ENCODE results near the gene CPT2.

CPT2 gene

GRCh38 chr1:53218201-53218600, 21.6 kb downstream of the CPT2 start:
- DNase-seq (ENCODE audit: low read depth in 2 of 2), result no peak

DNA sequence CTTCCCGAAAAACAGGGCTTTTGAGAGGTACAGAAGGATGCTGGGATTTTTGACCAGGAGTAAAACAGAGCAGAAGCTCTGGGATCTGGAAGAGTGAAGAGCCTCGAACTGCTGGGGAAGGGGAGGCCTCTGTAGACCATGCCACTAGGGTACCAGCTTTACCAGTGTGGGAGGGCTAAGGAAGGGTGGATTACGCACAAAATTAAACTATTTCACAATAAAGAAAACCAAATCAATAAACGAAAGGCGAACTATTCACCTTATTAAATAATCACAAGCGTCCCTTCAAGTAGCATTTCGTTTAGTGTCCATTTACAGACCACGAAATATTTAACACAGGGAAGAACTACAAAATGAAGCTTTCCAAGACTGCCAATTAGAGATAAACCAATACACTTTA, 23.1 kb downstream of the CPT2 start:
- no peak for DNase-seq (ENCODE audit: low read depth in 2 of 2)

GRCh38 chr1:53220171-53220961, 23.7 kb downstream of the CPT2 start, which contains the start of gene CZIB:
Gene CZIB, minus strand, starts transcription at chr1:53220634. Its CDS starts 59 bp downstream, at chr1:53220575.
- DNase-seq (ENCODE audit: low read depth in 2 of 2), result peak; percentile 94 to 96

- no peak for DNase-seq (ENCODE audit: low read depth in 2 of 2)
Observed at GRCh38 chr1:53220962-53221286, 24.3 kb downstream of the CPT2 start.

DNA sequence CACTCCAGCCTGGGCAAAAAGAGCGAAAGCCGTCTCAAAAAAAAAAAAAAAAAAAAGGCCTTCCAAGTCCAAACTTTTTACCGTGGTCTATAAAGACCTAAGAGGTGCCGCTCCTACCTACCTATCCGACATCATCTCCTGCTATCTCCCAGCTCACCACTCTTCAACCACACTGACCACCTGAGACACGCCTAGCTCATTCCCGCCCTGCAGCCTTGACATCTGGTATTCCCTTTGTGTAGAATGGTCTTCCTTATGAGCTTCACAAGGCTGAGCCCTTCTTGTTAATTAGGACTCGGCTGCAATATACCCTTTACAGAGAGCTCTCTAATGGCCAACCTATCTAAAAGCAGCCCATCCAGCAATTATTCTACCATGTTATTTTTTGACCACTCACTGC, 41.0 kb downstream of the CPT2 start:
- no peak for DNase-seq (ENCODE audit: low read depth in 2 of 2)

DNA sequence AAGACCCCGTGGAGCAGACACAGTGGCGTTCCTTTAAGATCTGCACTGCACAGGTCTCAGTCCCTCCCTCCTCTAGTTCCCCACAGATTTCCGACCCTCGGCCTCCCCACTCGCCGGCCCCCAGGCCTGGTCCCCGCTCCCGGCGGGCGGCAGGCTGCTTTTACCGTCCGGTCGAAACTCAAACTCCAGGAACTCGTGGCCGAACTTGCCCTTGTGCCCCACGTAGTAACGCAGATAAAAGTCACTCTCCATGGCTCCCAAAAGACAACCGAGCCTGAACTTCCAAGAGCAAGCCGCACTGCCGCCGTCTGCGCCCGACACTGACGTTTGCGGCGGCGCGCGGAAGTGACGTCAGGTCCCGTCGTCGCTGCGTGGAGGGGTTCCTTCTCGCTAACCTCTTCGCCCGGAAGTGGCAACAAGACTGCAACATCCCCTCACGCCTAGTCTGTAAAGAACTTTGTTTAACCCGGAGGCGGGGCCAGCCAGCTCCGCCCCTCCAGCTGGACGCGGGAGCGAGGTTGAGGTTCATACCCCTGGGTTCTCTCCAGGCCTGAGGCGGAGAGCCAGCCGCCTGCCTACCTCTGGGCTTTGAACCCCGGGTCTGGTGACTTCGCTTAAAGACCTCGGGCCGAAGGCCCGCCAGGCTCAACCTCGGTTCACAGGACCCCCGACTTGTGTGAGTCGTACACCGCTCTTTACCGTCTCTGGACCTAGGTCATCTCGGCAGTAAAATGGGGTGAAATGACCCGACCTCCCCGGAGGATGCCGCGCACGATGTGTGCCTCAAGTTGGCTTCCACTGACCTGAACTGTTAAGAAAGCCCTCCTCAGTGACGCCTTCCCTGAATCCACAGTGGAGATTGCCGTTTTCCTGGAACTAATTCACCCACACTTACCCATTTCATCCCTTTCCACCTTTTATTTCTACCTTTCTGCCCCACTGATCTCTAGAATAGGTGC, 41.9 kb downstream of the CPT2 start, which contains the start of gene MAGOH:
MAGOH (minus strand) TSS at position 322 of the 959 bp plus-strand sequence; CDS start at position 252, 70 bp downstream.
- peak; percentile 91 to 95 for DNase-seq (ENCODE audit: low read depth in 2 of 2)

DNA sequence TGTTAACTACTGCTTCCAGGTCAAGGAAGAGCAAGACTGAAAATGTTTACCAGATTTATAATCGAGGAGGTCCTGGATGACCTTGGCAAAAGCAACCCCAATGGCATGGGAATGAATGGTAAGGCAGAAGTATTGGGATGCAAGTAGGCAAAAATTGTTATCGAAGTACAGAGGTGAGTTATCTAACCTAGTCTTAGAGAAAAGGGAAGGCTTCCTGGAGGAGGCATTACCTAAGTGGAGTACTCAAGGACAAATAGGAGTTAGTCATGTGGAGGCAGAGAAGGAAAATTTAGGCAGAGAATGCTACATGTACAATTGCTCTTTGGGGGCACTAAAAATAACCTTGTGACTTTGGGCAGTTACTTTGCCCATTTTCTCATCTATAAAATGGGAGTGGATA, 45.2 kb downstream of the CPT2 start:
- no peak for DNase-seq (ENCODE audit: low read depth in 2 of 2)

- no peak for DNase-seq (ENCODE audit: low read depth in 2 of 2)
Observed at GRCh38 chr1:53242381-53242780, 45.8 kb downstream of the CPT2 start.

- DNase-seq (ENCODE audit: low read depth in 2 of 2), result no peak
Observed at GRCh38 chr1:53244141-53244540, 47.5 kb downstream of the CPT2 start.

GRCh38 chr1:53246261-53247134, 49.9 kb downstream of the CPT2 start:
- DNase-seq (ENCODE audit: low read depth in 2 of 2), result no peak

DNA sequence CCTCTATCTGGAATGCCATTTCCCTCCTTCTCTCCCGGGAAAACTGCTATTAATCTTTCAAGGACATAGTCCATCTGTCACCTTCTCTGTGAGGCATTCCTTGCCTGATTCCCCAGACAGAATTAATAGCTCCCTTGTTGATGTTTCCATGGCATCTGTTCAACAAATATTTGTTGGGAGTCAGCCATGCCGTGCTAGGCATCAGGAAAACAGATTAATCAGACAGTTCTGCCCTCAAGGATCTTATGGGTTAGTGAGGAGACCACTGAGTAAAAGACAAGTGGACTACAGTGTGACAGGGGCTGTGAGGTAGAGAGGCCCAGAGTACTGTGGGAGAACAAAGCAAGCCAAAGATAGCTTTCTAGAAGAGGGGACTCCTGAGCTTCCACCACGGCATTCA, 53.1 kb downstream of the CPT2 start:
- no peak for DNase-seq (ENCODE audit: low read depth in 2 of 2)

DNA sequence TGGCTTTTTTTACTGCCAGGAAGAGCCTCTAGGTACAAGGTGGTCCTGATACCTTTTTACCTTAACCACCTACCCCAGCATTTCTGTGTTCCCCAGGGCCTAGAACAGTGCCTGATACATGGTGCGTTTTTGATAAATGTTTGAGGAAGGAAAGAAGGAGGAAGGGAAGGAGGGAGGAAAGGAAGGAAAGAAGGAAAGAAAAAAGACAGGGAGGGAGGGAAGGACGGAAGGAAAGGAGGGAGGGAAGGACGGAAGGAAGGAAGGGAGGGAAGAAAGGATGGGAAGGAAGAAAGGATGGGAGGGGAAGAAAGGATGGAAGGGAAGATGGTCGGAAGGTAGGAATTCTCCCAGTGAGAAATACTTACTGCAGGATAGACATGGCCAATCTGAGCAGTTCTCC, 53.7 kb downstream of the CPT2 start:
- DNase-seq (ENCODE audit: low read depth in 2 of 2), result no peak

GRCh38 chr1:53254011-53254640, 57.5 kb downstream of the CPT2 start:
- DNase-seq (ENCODE audit: low read depth in 2 of 2), result no peak

DNA sequence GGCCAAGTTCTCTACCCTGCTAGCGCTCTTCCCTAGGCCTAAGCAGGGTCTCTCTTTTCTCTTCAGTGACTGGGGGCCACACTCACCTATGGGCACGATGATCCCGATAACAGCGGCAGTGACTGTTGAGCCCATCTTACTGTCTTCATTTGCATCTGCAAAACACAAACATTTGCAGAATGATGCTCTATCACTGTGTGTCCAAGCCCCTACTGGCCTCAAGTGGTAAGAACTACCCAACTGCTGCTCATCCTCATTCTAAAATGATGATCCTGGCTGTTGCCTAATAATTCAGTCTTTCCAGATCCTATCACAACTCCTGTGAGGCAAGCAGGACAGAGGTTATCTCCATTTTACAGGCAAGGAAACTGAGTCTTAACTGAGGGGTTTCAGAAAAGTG, 58.4 kb downstream of the CPT2 start:
- no peak for DNase-seq (ENCODE audit: low read depth in 2 of 2)

GRCh38 chr1:53256511-53257453, 60.2 kb downstream of the CPT2 start:
- DNase-seq (ENCODE audit: low read depth in 2 of 2), result no peak

- no peak for DNase-seq (ENCODE audit: low read depth in 2 of 2)
Observed at GRCh38 chr1:53257454-53258081, 60.9 kb downstream of the CPT2 start.

GRCh38 chr1:53258216-53258615, 61.6 kb downstream of the CPT2 start:
- DNase-seq (ENCODE audit: low read depth in 2 of 2), result no peak

- DNase-seq (ENCODE audit: low read depth in 2 of 2), result no peak
Observed at GRCh38 chr1:53259932-53260331, 63.3 kb downstream of the CPT2 start.

GRCh38 chr1:53260631-53261247, 64.1 kb downstream of the CPT2 start:
- no peak for DNase-seq (ENCODE audit: low read depth in 2 of 2)
